OCI-LY3 (cell line): ENCODE results near the gene BCL2L13.
"Not testable (repeated sequence)": the region's sequence is repeated elsewhere in the genome, so short reads cannot be mapped to it uniquely, and the experiment has no call there.

ENCODE experiments used
- EZH2phosphoT487 ChIP-seq: fragments of 200-600 bp; shearing (Covaris generic); IDR thresholded peaks from 2 replicates; pipeline ENCODE4 v1.6.1; 2018; ENCODE audit warnings: antibody characterized with exemption, mixed run types, low read depth
- TF ChIP-seq, protein P1 (sequence below): fragments of 200-600, 300-600 bp; sonication (generic); IDR thresholded peaks from 2 replicates; pipeline ENCODE4 v1.5.1; 2014; ENCODE audit warnings: antibody characterized with exemption, low read length, low read depth

- TF ChIP-seq, protein P1, sequence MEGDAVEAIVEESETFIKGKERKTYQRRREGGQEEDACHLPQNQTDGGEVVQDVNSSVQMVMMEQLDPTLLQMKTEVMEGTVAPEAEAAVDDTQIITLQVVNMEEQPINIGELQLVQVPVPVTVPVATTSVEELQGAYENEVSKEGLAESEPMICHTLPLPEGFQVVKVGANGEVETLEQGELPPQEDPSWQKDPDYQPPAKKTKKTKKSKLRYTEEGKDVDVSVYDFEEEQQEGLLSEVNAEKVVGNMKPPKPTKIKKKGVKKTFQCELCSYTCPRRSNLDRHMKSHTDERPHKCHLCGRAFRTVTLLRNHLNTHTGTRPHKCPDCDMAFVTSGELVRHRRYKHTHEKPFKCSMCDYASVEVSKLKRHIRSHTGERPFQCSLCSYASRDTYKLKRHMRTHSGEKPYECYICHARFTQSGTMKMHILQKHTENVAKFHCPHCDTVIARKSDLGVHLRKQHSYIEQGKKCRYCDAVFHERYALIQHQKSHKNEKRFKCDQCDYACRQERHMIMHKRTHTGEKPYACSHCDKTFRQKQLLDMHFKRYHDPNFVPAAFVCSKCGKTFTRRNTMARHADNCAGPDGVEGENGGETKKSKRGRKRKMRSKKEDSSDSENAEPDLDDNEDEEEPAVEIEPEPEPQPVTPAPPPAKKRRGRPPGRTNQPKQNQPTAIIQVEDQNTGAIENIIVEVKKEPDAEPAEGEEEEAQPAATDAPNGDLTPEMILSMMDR, result not testable (repeated sequence)
- TF ChIP-seq EZH2phosphoT487, result not testable (repeated sequence)
Measured at GRCh38 chr22:17671521-17672092, 33.0 kb downstream of the BCL2L13 start.
